ENCODE data around the gene TMEM101. TPM values are rescaled to one million over a fixed set of nuclear protein-coding genes. Genes with fewer than 3 reads are reported as not detected.

Gene TMEM101
- total and polyA plus RNA-seq, 2 experiments from 2014 or later: 33.4 to 41.0 TPM

GRCh38 chr17:43994272-43995149 is 20.3 kb downstream of the TMEM101 start:
- Histone ChIP-seq H4K20me1 (ENCODE audit: insufficient read depth, poor library complexity, severe bottlenecking) (no peaks in the 10 kb centered on the region), H2AFZ (peak overlapping the region; percentile 37), H3K36me3 (replicated peaks; ENCODE audit: insufficient read depth, low read depth) (no peaks in the 10 kb centered on the region), H3K27ac (no peak overlapping the region), H3K4me1 (ENCODE audit: insufficient read depth) (peaks cover 8% of the 10 kb centered on the region), H3K9me3 (ENCODE audit: low read depth) (no peaks in the 10 kb centered on the region), H3K27me3 (peaks cover 26% of the 10 kb centered on the region), H3K9me2 (replicated peaks; ENCODE audit: insufficient read depth) (no peaks in the 10 kb centered on the region), H3K4me2 (peak overlapping the region; percentile 88), H3K79me2 (no peaks in the 10 kb centered on the region), H3K4me3 (peak overlapping the region; percentile 14)
- TF ChIP-seq EZH2phosphoT487 (IDR thresholded peaks at IDR 0.05; ENCODE audit: low read depth, severe bottlenecking, unreplicated experiment) (no peak), CTCF (IDR thresholded peaks at IDR 0.05; ENCODE audit: poor library complexity) (peak; percentile 90)
- DNase-seq (ENCODE audit: low spot score): peak; percentile 81
- WGBS (ENCODE audit: low lambda C conversion rate, missing lambda C conversion rate): 25% methylated on average over 33 of the region's 52 CpGs

- peaks cover 8% of the 10 kb centered on the region for H3K4me1 ChIP-seq (ENCODE audit: insufficient read depth)
- no peak for DNase-seq (ENCODE audit: low spot score)
- H4K20me1 ChIP-seq (ENCODE audit: insufficient read depth, poor library complexity, severe bottlenecking): no peaks in the 10 kb centered on the region
- H3K9me3 ChIP-seq (ENCODE audit: low read depth): no peaks in the 10 kb centered on the region
- no peak for TF ChIP-seq EZH2 (IDR thresholded peaks at IDR 0.05; ENCODE audit: borderline replicate concordance)
- 97% methylated on average over 14 of the region's 14 CpGs for WGBS (ENCODE audit: low lambda C conversion rate, missing lambda C conversion rate)
- H3K4me2 ChIP-seq: no peak overlapping the region
- no peak overlapping the region for H2AFZ ChIP-seq
- no peak overlapping the region for H3K27ac ChIP-seq
- no peaks in the 10 kb centered on the region for H3K9me2 ChIP-seq (replicated peaks; ENCODE audit: insufficient read depth)
- H3K36me3 ChIP-seq (replicated peaks; ENCODE audit: insufficient read depth, low read depth): no peaks in the 10 kb centered on the region
- H3K79me2 ChIP-seq: no peaks in the 10 kb centered on the region
- H3K4me3 ChIP-seq: no peak overlapping the region
- peaks cover 37% of the 10 kb centered on the region for H3K27me3 ChIP-seq
These were observed 22.1 kb downstream of the TMEM101 start for GRCh38 chr17:43992641-43993040.

GRCh38 chr17:43988301-43988700 is 26.5 kb downstream of the TMEM101 start:
- no peaks in the 10 kb centered on the region for H3K79me2 ChIP-seq
- H2AFZ ChIP-seq: no peak overlapping the region
- H3K9me3 ChIP-seq (ENCODE audit: low read depth): no peaks in the 10 kb centered on the region
- no peaks in the 10 kb centered on the region for H3K36me3 ChIP-seq (replicated peaks; ENCODE audit: insufficient read depth, low read depth)
- no peak overlapping the region for H3K4me2 ChIP-seq
- no peaks in the 10 kb centered on the region for H3K9me2 ChIP-seq (replicated peaks; ENCODE audit: insufficient read depth)
- no peak overlapping the region for H3K27ac ChIP-seq
- H3K27me3 ChIP-seq: peaks cover 53% of the 10 kb centered on the region
- TF ChIP-seq EZH2phosphoT487 (IDR thresholded peaks at IDR 0.05; ENCODE audit: low read depth, severe bottlenecking, unreplicated experiment): no peak
- no peak for TF ChIP-seq CTCF (IDR thresholded peaks at IDR 0.05; ENCODE audit: poor library complexity)
- no peak for TF ChIP-seq EZH2 (IDR thresholded peaks at IDR 0.05; ENCODE audit: borderline replicate concordance)
- no peak for DNase-seq (ENCODE audit: low spot score)
- H3K4me1 ChIP-seq (ENCODE audit: insufficient read depth): peaks cover 9% of the 10 kb centered on the region
- no peak overlapping the region for H3K4me3 ChIP-seq
- 77% methylated on average over 9 of the region's 9 CpGs for WGBS (ENCODE audit: low lambda C conversion rate, missing lambda C conversion rate)
- no peaks in the 10 kb centered on the region for H4K20me1 ChIP-seq (ENCODE audit: insufficient read depth, poor library complexity, severe bottlenecking)

Data from hepatocyte (in vitro differentiated cells).